ENCODE measurements around the gene SRC. TPM values are rescaled to one million over a fixed set of nuclear protein-coding genes. Genes with fewer than 3 reads are reported as not detected.

The SRC gene
- total and polyA plus RNA-seq, 2 donors (not counting 3 experiments of a cell fraction or from before 2014, with no cell fraction given) = 22.6 to 29.4 TPM

- Histone ChIP-seq H3K27me3 (ENCODE audit: control insufficient read depth in 2 of 2, insufficient read depth in 2 of 2, low read length in 2 of 2) (no peaks in the 10 kb centered on the region), H3K9me3 (replicated peaks; ENCODE audit: control insufficient read depth, insufficient read depth, low read length) (no peaks in the 10 kb centered on the region), H3K9me1 (replicated peaks; ENCODE audit: control insufficient read depth, extremely low read depth, insufficient read depth, low read length) (no peaks in the 10 kb centered on the region), H3K79me2 (ENCODE audit: control insufficient read depth, insufficient read depth, low read length) (peaks cover 10% of the 10 kb centered on the region), H3K4me1 (ENCODE audit: control insufficient read depth, extremely low read depth, insufficient read depth, low read length) (peaks cover 29% of the 10 kb centered on the region), H2AFZ (ENCODE audit: low read depth, low read length) (no peak overlapping the region), H3K9ac (replicated peaks; ENCODE audit: extremely low read depth, insufficient read depth, low read length) (no peak overlapping the region), H3K4me2 (ENCODE audit: insufficient read depth, low read length) (no peak overlapping the region), H3K36me3 (ENCODE audit: control insufficient read depth in 2 of 2, extremely low read depth in 1 of 2, insufficient read depth in 2 of 2, low read length in 2 of 2) (peaks cover 0 to 3% of the 10 kb centered on the region in 2 experiments), H3K27ac (ENCODE audit: insufficient read depth, low read depth, low read length) (no peak overlapping the region), H4K20me1 (replicated peaks; ENCODE audit: control insufficient read depth, extremely low read depth, insufficient read depth, low read length) (no peaks in the 10 kb centered on the region), H3K4me3 (replicated peaks in 1 of 3; ENCODE audit: insufficient read depth in 1 of 3, low read depth in 1 of 3, low read length in 3 of 3) (no peak overlapping the region)
- no peak for DNase-seq (ENCODE audit: low read depth, low spot score)
- ChIA-PET CTCF (interaction anchor here (1.7 kb wide), 1 partner anchor 16 kb away, joined by 4 read pairs; no protein-coding TSS in a partner anchor), POLR2A (no interaction called here)
- BruUV-seq (replicated peaks) = no TSS peak
- intact Hi-C loops (cut with micrococcal nuclease) (no loop called here), dilution Hi-C loops (cut with MboI; ENCODE audit: extremely low pct_ligation_motif_present, low sequenced_read_pairs) (no loop called here)
- no peak for FAIRE-seq
- TF ChIP-seq CTCF (IDR thresholded peaks at IDR 0.05; ENCODE audit: extremely low read depth in 1 of 2, insufficient read depth in 1 of 2, low read depth in 1 of 2, low read length in 2 of 2) (no peak), EZH2 (IDR thresholded peaks at IDR 0.05; ENCODE audit: borderline replicate concordance, low read depth, low read length, severe bottlenecking) (no peak), FOS (IDR thresholded peaks at IDR 0.05; ENCODE audit: borderline replicate concordance, insufficient read depth, low read length) (no peak), POLR2AphosphoS5 (IDR thresholded peaks at IDR 0.05; ENCODE audit: insufficient read depth, low read depth, low read length) (no peak), GATA2 (IDR thresholded peaks at IDR 0.05; ENCODE audit: insufficient read depth, insufficient read length, low read depth, low read length) (no peak), MAX (IDR thresholded peaks at IDR 0.05; ENCODE audit: insufficient read depth, insufficient read length) (no peak), JUN (IDR thresholded peaks at IDR 0.05; ENCODE audit: borderline replicate concordance, insufficient read depth, insufficient read length, low read depth) (no peak), POLR2A (IDR thresholded peaks at IDR 0.05; ENCODE audit: low read depth, low read length) (no peak), MYC (IDR thresholded peaks at IDR 0.05; ENCODE audit: low read depth, low read length) (no peak)
Measured at GRCh38 chr20:37380864-37381579, 35.1 kb downstream of the SRC start.

All from endothelial cell of umbilical vein (primary cell).